Measurements from ENCODE around the gene GRXCR2.

The GRXCR2 gene

GRCh38 chr5:145921211-145921610 is 48.4 kb upstream of the GRXCR2 start:
- ChIA-PET CTCF (interaction anchor here (1.0 to 1.5 kb wide), 2 partner anchors 13 to 66 kb away, joined by 3 to 4 read pairs; no protein-coding TSS in a partner anchor), POLR2A (no interaction called here)
- TF ChIP-seq RBAK (tag by site-specific recombination; IDR thresholded peaks at IDR 0.05) (no peak), REST (tag by site-specific recombination; IDR thresholded peaks at IDR 0.05) (no peak), ZNF354C (tag by site-specific recombination; IDR thresholded peaks at IDR 0.05; ENCODE audit: borderline replicate concordance, low read depth) (no peak), HOXD13 (CRISPR knock-in tag; IDR thresholded peaks at IDR 0.05; ENCODE audit: borderline replicate concordance) (no peak), ZNF112 (tag by site-specific recombination; IDR thresholded peaks at IDR 0.05) (no peak), YY2 (tag by site-specific recombination; IDR thresholded peaks at IDR 0.05) (no peak), ATF2 (tag by site-specific recombination; IDR thresholded peaks at IDR 0.05; ENCODE audit: low read depth) (no peak), ZNF426 (tag by site-specific recombination; IDR thresholded peaks at IDR 0.05) (no peak), ZNF549 (tag by site-specific recombination; IDR thresholded peaks at IDR 0.05) (no peak), EGR2 (tag by site-specific recombination; IDR thresholded peaks at IDR 0.05; ENCODE audit: low read depth) (no peak), ZBTB48 (tag by site-specific recombination; IDR thresholded peaks at IDR 0.05) (no peak), ZNF677 (tag by site-specific recombination; IDR thresholded peaks at IDR 0.05) (no peak), KLF8 (tag by site-specific recombination; IDR thresholded peaks at IDR 0.05) (no peak), HOXA7 (CRISPR knock-in tag; IDR thresholded peaks at IDR 0.05; ENCODE audit: borderline replicate concordance) (no peak), ZFP37 (tag by site-specific recombination; IDR thresholded peaks at IDR 0.05) (no peak), ZNF529 (tag by site-specific recombination; IDR thresholded peaks at IDR 0.05; ENCODE audit: insufficient replicate concordance) (no peak), ZNF830 (tag by site-specific recombination; IDR thresholded peaks at IDR 0.05; ENCODE audit: low read depth) (no peak)
- Histone ChIP-seq H3K4me3 (ENCODE audit: low read depth, low read length) (no peak overlapping the region), H3K27ac (ENCODE audit: extremely low read depth, low read depth, low read length) (no peak overlapping the region), H3K9me3 (ENCODE audit: control insufficient read depth, insufficient read depth, low read depth, low read length) (no peaks in the 10 kb centered on the region), H3K36me3 (ENCODE audit: control insufficient read depth in 2 of 2, insufficient read depth in 1 of 2, low read length in 2 of 2) (no peaks in the 10 kb centered on the region), H3K4me1 (ENCODE audit: control insufficient read depth, insufficient read depth, low read length) (peaks cover 10% of the 10 kb centered on the region; the same call in 1 of the 2 replicates)

- no peak overlapping the region for H3K27ac ChIP-seq (ENCODE audit: extremely low read depth, low read depth, low read length)
- H3K4me3 ChIP-seq (ENCODE audit: low read depth, low read length): no peak overlapping the region
- ChIA-PET POLR2A (no interaction called here), CTCF (interaction anchor here (0.5 to 1.5 kb wide), 4 partner anchors 11 to 121 kb away, joined by 3 read pairs; no protein-coding TSS in a partner anchor)
- no peaks in the 10 kb centered on the region for H3K9me3 ChIP-seq (ENCODE audit: control insufficient read depth, insufficient read depth, low read depth, low read length)
- H3K4me1 ChIP-seq (ENCODE audit: control insufficient read depth, insufficient read depth, low read length): peaks cover 10% of the 10 kb centered on the region; the same call in 1 of the 2 replicates
- H3K36me3 ChIP-seq (ENCODE audit: control insufficient read depth in 2 of 2, insufficient read depth in 1 of 2, low read length in 2 of 2): no peaks in the 10 kb centered on the region
- TF ChIP-seq ZNF501 (tag by site-specific recombination; IDR thresholded peaks at IDR 0.05): no peak
- TF ChIP-seq ZNF626 (tag by site-specific recombination; IDR thresholded peaks at IDR 0.05): no peak
- no peak for TF ChIP-seq ZNF776 (tag by site-specific recombination; IDR thresholded peaks at IDR 0.05; ENCODE audit: borderline replicate concordance)
- no peak for TF ChIP-seq ZNF488 (tag by site-specific recombination; IDR thresholded peaks at IDR 0.05)
- TF ChIP-seq ZNF449 (tag by site-specific recombination; IDR thresholded peaks at IDR 0.05): no peak
- TF ChIP-seq ZNF362 (tag by site-specific recombination; IDR thresholded peaks at IDR 0.05): no peak
- TF ChIP-seq MEIS1 (CRISPR knock-in tag; IDR thresholded peaks at IDR 0.05; ENCODE audit: borderline replicate concordance): no peak
Measured at GRCh38 chr5:145920542-145921210, 47.9 kb upstream of the GRXCR2 start.

Measured in HEK293 (cell line).